Fibroblast of lung (primary cell): Measurements from ENCODE around the gene NT5E.

Experiments used
- EZH2 ChIP-seq: IDR thresholded peaks from 2 replicates; pipeline ENCODE4 v1.5.1; 2012; ENCODE audit warnings: low read length, control low read depth, mild to moderate bottlenecking; ENCODE audit errors: missing control alignments
- TF ChIP-seq, protein P1 (sequence below), 2 donors: IDR thresholded peaks in 1 of 2; conservative IDR thresholded peaks in 1 of 2; 1 replicate in 1 of 2; 2 replicates in 1 of 2; pipeline ENCODE4 v1.5.1; 2011 to 2012; ENCODE audit warnings: low read length in 2 of 2, control low read depth in 1 of 2, inconsistent platforms in 1 of 2, low read depth in 1 of 2, mild to moderate bottlenecking in 1 of 2

DNA sequence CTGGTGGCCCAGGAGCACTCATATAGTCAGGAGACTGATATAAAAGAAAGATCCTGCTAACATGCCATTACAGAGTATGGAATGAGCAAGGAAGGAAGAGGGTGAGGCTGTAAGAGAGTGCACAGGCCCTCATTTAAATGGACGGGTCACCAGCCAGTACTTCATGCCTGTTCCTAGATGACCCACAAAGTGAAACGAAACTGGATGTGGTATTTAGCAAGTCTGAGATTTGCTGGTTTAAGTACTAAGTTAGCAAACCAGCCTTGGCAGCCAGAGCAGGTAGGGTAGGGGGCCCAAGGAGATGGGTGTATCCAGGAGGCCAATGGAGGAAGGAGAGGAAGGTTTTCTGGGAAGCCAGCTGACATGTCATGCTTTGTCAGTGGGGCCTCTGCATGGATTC lies 15.9 kb downstream of the NT5E start:
- TF ChIP-seq, protein P1, sequence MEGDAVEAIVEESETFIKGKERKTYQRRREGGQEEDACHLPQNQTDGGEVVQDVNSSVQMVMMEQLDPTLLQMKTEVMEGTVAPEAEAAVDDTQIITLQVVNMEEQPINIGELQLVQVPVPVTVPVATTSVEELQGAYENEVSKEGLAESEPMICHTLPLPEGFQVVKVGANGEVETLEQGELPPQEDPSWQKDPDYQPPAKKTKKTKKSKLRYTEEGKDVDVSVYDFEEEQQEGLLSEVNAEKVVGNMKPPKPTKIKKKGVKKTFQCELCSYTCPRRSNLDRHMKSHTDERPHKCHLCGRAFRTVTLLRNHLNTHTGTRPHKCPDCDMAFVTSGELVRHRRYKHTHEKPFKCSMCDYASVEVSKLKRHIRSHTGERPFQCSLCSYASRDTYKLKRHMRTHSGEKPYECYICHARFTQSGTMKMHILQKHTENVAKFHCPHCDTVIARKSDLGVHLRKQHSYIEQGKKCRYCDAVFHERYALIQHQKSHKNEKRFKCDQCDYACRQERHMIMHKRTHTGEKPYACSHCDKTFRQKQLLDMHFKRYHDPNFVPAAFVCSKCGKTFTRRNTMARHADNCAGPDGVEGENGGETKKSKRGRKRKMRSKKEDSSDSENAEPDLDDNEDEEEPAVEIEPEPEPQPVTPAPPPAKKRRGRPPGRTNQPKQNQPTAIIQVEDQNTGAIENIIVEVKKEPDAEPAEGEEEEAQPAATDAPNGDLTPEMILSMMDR (conservative IDR thresholded peaks at IDR 0.05 in 1 of 2, IDR thresholded peaks at IDR 0.05 in 1 of 2; ENCODE audit: low read depth in 1 of 2, low read length in 2 of 2) = no peak
- TF ChIP-seq EZH2 = no peak
